Breast epithelium (tissue), 4 donors: ENCODE data around the gene FOXL2. TPM values are rescaled to one million over a fixed set of nuclear protein-coding genes. Genes with fewer than 3 reads are reported as not detected.
A peak's percentile ranks its signal among the peaks of the same experiment; 100 is the strongest.

Experiments used
- DNase-seq, 2 donors: peaks; one replicate each; pipeline ENCODE4 v3.0.0-alpha.2; 2019; ENCODE audit warnings: low spot score in 2 of 2
- H3K27ac ChIP-seq, 2 donors: fragments of 200-600 bp; sonication (generic) in 1 of 2; one replicate each; pipeline ENCODE4 v1.5.1; 2016 to 2019; ENCODE audit warnings: mild to moderate bottlenecking in 1 of 2
- H3K27me3 ChIP-seq, 2 donors: fragments of 200-600 bp; sonication (generic) in 1 of 2; one replicate each; pipeline versions ENCODE4 v1.5.1 to v1.6.0; 2017 to 2019; ENCODE audit warnings: control low read depth in 1 of 2, mild to moderate bottlenecking in 1 of 2
- H3K36me3 ChIP-seq: fragments of 200-600 bp; one replicate; pipeline ENCODE4 v1.5.1; 2019
- H3K4me1 ChIP-seq, 2 donors: fragments of 200-600 bp; sonication (generic); one replicate each; pipeline ENCODE4 v1.5.1; 2016 to 2019; ENCODE audit warnings: control low read depth in 1 of 2
- H3K4me3 ChIP-seq, 3 donors: fragments of 200-600 bp; sonication (generic); 1 replicate in 2 of 3; 2 replicates in 1 of 3; pipeline ENCODE4 v1.5.1; 2016 to 2019; ENCODE audit warnings: mild to moderate bottlenecking in 3 of 3, moderate library complexity in 2 of 3
- H3K9me3 ChIP-seq, 2 donors: fragments of 200-600 bp; sonication (generic) in 1 of 2; one replicate each; pipeline ENCODE4 v1.5.1; 2016 to 2019; ENCODE audit warnings: control low read depth in 1 of 2
- CTCF ChIP-seq, 3 donors: fragments of 450-650 bp; IDR thresholded peaks; one replicate each; pipeline ENCODE4 v1.5.1; 2016 to 2017; ENCODE audit warnings: antibody characterized with exemption in 3 of 3, mild to moderate bottlenecking in 3 of 3, moderate library complexity in 3 of 3
- POLR2A ChIP-seq: fragments of 450-650 bp; IDR thresholded peaks from one replicate; pipeline ENCODE4 v1.6.1; 2016; ENCODE audit warnings: antibody characterized with exemption, mild to moderate bottlenecking, moderate library complexity
- POLR2AphosphoS5 ChIP-seq, 3 donors: sonication (generic); formaldehyde crosslinking; IDR thresholded peaks; one replicate each; pipeline ENCODE4 v1.6.1; 2017; ENCODE audit warnings: antibody characterized with exemption in 3 of 3
- intact Hi-C: fragments of 100-400 bp; cut with DNase I; formaldehyde crosslinking; loops from one replicate; pipeline ENCODE4 v1.15.1; 2023; ENCODE audit warnings: low total_unique reads
- total RNA-seq, 3 donors: library from RNA; depleted of rRNA; stranded (reverse); fragments of >200 nt; gene quantifications; one replicate each; pipeline ENCODE4 v1.1.0, GENCODE V29; 2016

FOXL2 gene
- total RNA-seq = under 1 TPM in 1 of 3 donors, not detected in 2; 0.33 TPM

DNA sequence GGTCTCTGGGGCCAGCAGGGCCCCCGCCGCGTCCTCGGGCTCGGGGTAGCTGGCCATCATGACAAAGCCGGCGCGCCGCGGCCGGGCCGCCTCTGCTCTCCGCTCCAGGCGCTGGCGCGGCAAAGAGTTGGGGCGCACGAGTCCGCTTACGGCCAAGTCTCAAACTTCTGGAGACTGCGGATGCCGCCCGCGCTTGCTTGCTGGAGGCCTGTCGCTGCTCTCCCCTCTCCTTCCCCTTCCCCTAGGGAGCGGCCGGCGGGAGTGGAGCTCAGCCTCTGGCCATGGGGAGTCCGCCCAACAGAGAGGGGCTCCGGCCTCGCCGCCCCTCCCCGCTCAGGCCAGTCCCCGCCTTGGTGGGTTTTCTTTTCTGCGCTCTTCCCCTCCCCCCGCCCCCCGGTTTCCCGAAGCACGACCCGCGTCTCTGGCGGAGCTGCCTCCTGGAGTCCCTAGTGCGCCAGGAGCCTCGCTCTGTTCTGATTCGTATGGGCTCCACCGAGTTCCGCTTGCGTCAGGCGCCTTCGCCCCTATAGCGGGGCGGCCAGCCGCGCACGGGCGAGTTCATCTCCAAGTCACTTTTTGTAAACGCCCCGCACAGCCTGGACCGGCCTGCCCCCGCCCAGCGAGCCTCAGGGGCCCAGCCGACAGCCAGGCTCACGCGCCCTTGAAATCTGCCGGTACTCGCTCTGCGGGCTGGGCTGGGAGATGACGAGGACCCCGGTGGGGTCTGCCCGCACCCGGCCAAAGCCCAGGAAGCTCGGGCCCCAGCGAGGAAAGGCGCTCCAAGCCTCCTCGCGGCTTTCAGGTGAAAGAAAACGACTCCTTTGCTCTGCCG, at the start of gene FOXL2, which contains the start of gene FOXL2NB:
TSS of gene FOXL2 (minus strand) at position 475 of the 832 bp plus-strand sequence. CDS start at position 60, 415 bp downstream.
TSS of gene FOXL2NB (plus strand) at position 555 of the 832 bp plus-strand sequence. CDS start at position 703, 148 bp downstream.
- H3K9me3 ChIP-seq = no peaks in the 10 kb centered on the region
- H3K4me1 ChIP-seq = peaks cover 4 to 15% of the 10 kb centered on the region in 2 donors
- no peak within 1 kb of the TSS for H3K27ac ChIP-seq
- no peak for DNase-seq
- TF ChIP-seq CTCF (IDR thresholded peaks at IDR 0.05) = no peak
- no peak for TF ChIP-seq POLR2AphosphoS5 (IDR thresholded peaks at IDR 0.05)
- TF ChIP-seq POLR2A = no peak
- intact Hi-C loops = loop anchor here (10.0 kb wide), 1 partner anchor 378 kb away; no protein-coding TSS in a partner anchor
- H3K27me3 ChIP-seq = peaks cover 2 to 91% of the 10 kb centered on the region in 2 donors
- H3K4me3 ChIP-seq = peak within 1 kb of the TSS; percentile 38 to 63 (median 44)
- no peaks in the 10 kb centered on the region for H3K36me3 ChIP-seq

- intact Hi-C loops = no loop called here
- H3K36me3 ChIP-seq = no peaks in the 10 kb centered on the region
- DNase-seq = no peak
- TF ChIP-seq POLR2A (no peak), CTCF (IDR thresholded peaks at IDR 0.05) (no peak), POLR2AphosphoS5 (IDR thresholded peaks at IDR 0.05) (no peak)
- H3K4me1 ChIP-seq = no peaks in the 10 kb centered on the region
- H3K27ac ChIP-seq = no peak overlapping the region
- H3K4me3 ChIP-seq = no peak overlapping the region
- peaks cover 0 to 4% of the 10 kb centered on the region in 2 donors for H3K27me3 ChIP-seq
- peaks cover 3 to 7% of the 10 kb centered on the region in 2 donors for H3K9me3 ChIP-seq
These were observed 48.8 kb upstream of the FOXL2 start for GRCh38 chr3:138995706-138996105.

DNA sequence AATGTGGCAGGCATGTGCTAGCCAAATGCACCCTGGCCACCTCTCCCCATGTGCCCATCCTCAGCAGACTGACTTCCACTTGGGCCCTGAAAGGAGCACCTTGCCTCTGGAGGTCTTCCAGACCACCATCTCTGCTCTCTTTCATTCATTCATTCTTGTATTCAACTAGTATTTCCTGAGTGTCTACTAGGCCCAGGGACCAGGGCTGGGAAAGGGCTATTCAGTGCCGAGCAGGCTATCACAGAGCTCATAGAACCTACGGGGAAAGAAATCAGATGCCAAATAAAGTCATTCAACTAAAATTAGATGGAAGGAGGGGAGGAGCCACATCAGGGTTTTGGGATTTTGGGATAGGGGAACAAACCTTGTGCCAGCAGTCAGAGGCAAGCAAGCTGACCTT, 40.2 kb upstream of the FOXL2 start:
- Histone ChIP-seq H3K36me3 (no peaks in the 10 kb centered on the region), H3K27me3 (no peaks in the 10 kb centered on the region), H3K4me3 (no peak overlapping the region), H3K4me1 (no peaks in the 10 kb centered on the region), H3K27ac (no peak overlapping the region), H3K9me3 (no peaks in the 10 kb centered on the region)
- no peak for DNase-seq
- intact Hi-C loops = no loop called here
- TF ChIP-seq POLR2A = no peak
- no peak for TF ChIP-seq CTCF (IDR thresholded peaks at IDR 0.05)
- no peak for TF ChIP-seq POLR2AphosphoS5 (IDR thresholded peaks at IDR 0.05)

DNA sequence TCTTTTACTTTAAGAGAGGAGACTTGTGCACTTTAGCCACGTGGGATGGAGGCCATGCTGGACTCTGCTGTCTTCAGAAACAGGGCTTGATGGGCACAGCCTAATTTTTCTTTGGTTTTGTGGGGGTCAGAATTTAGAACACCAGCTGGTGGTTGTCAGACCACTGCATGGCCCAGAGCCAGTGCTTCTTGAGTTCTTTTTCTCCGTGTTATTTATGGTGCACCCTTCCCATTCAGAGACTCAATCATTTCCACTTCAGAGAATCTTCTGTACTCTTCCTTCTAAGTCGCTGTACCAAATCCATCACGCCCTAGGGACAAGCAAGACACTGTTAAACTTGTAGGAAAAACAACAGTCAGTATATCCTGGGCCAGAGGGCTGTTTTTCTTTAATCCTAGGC, 39.0 kb upstream of the FOXL2 start:
- Histone ChIP-seq H3K4me1 (no peaks in the 10 kb centered on the region), H3K27ac (no peak overlapping the region), H3K9me3 (no peaks in the 10 kb centered on the region), H3K27me3 (no peaks in the 10 kb centered on the region), H3K36me3 (no peaks in the 10 kb centered on the region), H3K4me3 (no peak overlapping the region)
- intact Hi-C loops = no loop called here
- no peak for TF ChIP-seq CTCF (IDR thresholded peaks at IDR 0.05)
- no peak for TF ChIP-seq POLR2AphosphoS5 (IDR thresholded peaks at IDR 0.05)
- TF ChIP-seq POLR2A = no peak
- DNase-seq = no peak

GRCh38 chr3:138984816-138985215, 37.9 kb upstream of the FOXL2 start:
- Histone ChIP-seq H3K27me3 (no peaks in the 10 kb centered on the region), H3K9me3 (no peaks in the 10 kb centered on the region), H3K4me1 (no peaks in the 10 kb centered on the region), H3K27ac (no peak overlapping the region), H3K36me3 (no peaks in the 10 kb centered on the region), H3K4me3 (no peak overlapping the region)
- DNase-seq = no peak
- intact Hi-C loops = no loop called here
- TF ChIP-seq CTCF (IDR thresholded peaks at IDR 0.05) (no peak), POLR2A (no peak), POLR2AphosphoS5 (IDR thresholded peaks at IDR 0.05) (no peak)
